Body of pancreas (tissue), 4 donors: ENCODE measurements around the gene CCDC138.

Source experiments
- POLR2A ChIP-seq, 3 donors: fragments of 450-650 bp; IDR thresholded peaks; one replicate each; pipeline ENCODE4 v1.6.1; 2016; ENCODE audit warnings: antibody characterized with exemption in 3 of 3, mild to moderate bottlenecking in 2 of 3
- TF ChIP-seq, protein P1 (sequence below), 7 experiments: fragments of 450-650 bp in 4 of 7; fragments of 200-600 bp in 3 of 7; sonication (generic) in 3 of 7; IDR thresholded peaks; one replicate each; pipeline ENCODE4 v1.5.1; 2016 to 2019; ENCODE audit warnings: antibody characterized with exemption in 7 of 7

DNA sequence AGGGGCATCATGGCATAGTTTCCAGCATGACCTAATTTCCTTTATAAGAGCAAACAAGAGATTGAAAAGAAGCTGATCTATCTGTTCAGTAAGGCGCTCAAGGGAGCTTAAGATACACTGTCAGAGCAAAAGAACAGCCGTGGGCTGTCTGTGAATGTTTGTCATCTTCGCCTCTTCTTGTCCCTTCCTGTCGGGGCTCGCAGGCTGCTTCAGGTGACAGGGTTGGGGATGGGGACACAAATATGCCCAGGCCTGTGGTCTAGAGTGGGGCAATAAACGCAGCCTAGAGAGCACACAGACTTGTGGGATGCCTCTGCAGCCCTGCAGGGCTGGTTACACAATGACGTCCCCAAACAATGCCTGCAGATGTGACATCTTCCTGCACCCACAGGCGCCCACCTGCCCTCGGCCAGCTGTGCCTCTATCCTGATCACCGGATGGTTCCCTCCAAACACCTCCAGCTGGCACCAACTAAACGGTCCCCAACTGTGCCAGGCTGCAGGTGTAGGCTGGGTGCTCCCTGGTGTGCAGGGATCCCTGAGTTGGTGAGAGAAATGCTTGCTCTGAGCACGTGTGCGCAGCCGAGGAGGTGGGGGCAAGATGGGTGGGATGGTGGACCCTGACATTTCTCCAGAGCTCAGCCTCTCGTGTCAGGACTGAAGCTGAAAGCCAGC lies 129.7 kb downstream of the CCDC138 start:
- TF ChIP-seq, protein P1, sequence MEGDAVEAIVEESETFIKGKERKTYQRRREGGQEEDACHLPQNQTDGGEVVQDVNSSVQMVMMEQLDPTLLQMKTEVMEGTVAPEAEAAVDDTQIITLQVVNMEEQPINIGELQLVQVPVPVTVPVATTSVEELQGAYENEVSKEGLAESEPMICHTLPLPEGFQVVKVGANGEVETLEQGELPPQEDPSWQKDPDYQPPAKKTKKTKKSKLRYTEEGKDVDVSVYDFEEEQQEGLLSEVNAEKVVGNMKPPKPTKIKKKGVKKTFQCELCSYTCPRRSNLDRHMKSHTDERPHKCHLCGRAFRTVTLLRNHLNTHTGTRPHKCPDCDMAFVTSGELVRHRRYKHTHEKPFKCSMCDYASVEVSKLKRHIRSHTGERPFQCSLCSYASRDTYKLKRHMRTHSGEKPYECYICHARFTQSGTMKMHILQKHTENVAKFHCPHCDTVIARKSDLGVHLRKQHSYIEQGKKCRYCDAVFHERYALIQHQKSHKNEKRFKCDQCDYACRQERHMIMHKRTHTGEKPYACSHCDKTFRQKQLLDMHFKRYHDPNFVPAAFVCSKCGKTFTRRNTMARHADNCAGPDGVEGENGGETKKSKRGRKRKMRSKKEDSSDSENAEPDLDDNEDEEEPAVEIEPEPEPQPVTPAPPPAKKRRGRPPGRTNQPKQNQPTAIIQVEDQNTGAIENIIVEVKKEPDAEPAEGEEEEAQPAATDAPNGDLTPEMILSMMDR (IDR thresholded peaks at IDR 0.05): no peak
- TF ChIP-seq POLR2A (IDR thresholded peaks at IDR 0.05): no peak
